Neural cell (in vitro differentiated cells): ENCODE data around the gene RASL11A.

ENCODE experiments used
- CTCF ChIP-seq: fragments of 450-650 bp; IDR thresholded peaks from 2 replicates; pipeline ENCODE4 v1.5.1; 2014; ENCODE audit warnings: antibody characterized with exemption, mild to moderate bottlenecking, moderate library complexity; ENCODE audit not compliant: poor library complexity, severe bottlenecking
- EP300 ChIP-seq: fragments of 450-650 bp; conservative IDR thresholded peaks from 2 replicates; pipeline ENCODE4 v1.6.1; 2014; ENCODE audit warnings: antibody characterized with exemption, mild to moderate bottlenecking, moderate library complexity; ENCODE audit not compliant: poor library complexity, severe bottlenecking
- EZH2 ChIP-seq: fragments of 200-600, 300-800 bp; shearing (Covaris generic), sonication (generic); IDR thresholded peaks from 2 replicates; pipeline ENCODE4 v1.6.1; 2014; ENCODE audit warnings: antibody characterized with exemption, low read length, borderline replicate concordance, mild to moderate bottlenecking; ENCODE audit not compliant: insufficient read depth, poor library complexity, severe bottlenecking
- POLR2AphosphoS5 ChIP-seq: IDR thresholded peaks from 2 replicates; pipeline ENCODE4 v1.6.1; 2012
- REST ChIP-seq: IDR thresholded peaks from 2 replicates; pipeline ENCODE4 v1.6.1; 2012; ENCODE audit warnings: borderline replicate concordance

- TF ChIP-seq CTCF (no peak), REST (no peak), EP300 (no peak), EZH2 (no peak), POLR2AphosphoS5 (no peak)
These were observed 25.0 kb downstream of the RASL11A start for GRCh38 chr13:27295660-27296059.
